HG03066 (cell line): Measurements from ENCODE around the gene ADAMTS3.

Source experiments
- ATAC-seq: cut with Tn5 transposase; IDR thresholded peaks from one replicate; pipeline ENCODE4 v1.9.1; 2021; ENCODE audit warnings: low read depth; ENCODE audit not compliant: unreplicated experiment

Gene ADAMTS3

GRCh38 chr4:72358483-72358882 is 210.5 kb downstream of the ADAMTS3 start:
- ATAC-seq, result no peak

DNA sequence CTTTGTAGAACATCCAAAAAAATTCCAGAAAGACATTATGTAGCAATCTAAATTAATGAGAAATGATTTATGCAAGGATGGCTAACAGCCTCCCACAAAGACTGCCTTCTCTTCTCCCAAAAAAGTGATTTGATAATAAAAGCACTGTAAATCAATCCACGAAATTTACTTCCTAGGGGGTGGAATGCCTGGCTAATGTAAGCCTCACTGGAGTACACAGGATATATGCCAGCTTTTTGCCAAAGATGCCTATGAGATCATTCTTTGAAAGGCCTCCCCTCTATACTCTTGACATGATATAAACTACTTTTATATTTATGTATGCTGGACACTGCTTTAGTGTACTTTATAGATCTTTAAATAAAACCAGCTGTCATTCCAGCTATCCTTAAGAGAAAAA is 211.1 kb downstream of the ADAMTS3 start:
- ATAC-seq, result no peak

DNA sequence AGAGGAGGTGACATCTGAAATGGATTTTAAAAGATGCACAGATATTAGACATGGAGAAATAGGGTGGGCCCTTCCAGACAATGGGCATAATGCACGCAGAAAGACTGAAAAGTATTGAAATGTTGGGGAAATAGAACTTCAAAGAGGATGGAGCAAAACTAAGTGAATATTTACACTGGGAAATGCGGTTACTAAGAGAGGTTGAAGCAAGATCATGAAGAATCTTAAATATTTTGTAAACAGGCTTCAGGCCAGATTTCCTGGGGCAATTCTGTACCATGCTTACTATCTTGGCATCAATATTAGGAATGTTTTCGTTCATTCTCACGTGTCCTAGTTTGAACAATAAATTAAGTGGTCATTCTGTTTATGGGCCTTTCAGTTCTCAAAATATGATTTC is 216.3 kb downstream of the ADAMTS3 start:
- ATAC-seq, result no peak

GRCh38 chr4:72351521-72351920 is 217.5 kb downstream of the ADAMTS3 start:
- no peak for ATAC-seq

DNA sequence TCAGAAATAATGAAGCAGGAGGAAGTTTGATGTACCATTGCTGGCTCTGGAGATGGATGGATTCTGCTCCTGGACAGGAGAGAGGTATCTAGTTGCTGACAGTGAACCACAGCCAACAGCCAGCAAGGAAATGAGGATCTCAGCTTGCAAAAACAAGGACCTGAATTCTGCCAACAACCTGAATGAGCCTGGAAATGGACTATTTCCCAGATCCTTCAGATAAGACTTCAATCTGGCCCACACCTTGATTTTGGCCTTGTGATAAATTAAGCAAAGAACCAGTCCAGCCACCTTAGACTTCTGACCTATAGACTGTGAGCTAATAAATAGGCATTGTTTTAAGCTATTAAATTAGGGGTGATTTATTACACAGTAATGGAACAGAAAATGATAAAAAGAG is 220.3 kb downstream of the ADAMTS3 start:
- ATAC-seq, result no peak

DNA sequence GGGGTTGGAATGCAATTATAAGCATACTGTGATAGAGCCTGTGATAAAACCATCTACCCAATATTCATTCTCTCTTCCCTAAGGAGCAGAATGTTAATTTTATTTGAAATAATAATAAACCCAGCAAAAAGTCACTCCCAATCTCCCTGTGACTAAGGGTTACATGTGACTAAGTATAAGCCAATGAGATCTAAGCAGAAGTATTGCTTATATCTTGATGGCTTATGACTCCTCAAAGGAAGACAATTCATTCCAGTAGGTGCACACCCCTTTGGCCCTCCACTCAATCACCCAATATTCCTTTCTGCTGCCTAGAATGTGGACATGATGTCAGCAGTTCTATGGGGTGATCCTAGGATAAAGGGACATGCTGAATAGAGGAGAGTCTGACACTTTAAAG is 224.6 kb downstream of the ADAMTS3 start:
- ATAC-seq, result no peak

DNA sequence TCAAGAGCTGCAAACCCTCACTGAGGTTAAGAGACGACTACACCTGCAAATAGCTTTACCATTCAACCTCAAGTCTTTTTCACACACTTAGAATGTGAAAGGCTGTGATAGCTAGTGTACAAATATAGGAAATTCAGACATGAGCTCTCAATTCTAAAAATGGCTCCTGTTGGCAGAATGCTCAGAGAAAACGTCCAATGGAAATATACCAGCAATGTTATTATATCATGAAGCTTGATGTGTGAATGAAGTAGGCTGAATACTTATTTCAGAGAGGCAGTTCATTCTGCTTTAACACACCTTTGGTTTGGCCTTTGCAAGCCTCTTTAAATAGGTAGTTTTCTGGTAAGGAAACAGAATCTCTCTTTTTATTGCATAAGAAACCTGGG is 227.6 kb downstream of the ADAMTS3 start:
- ATAC-seq, result no peak

- ATAC-seq, result no peak
Observed at GRCh38 chr4:72340803-72341431, 228.1 kb downstream of the ADAMTS3 start.

GRCh38 chr4:72338060-72338459 is 231.0 kb downstream of the ADAMTS3 start:
- ATAC-seq, result no peak

GRCh38 chr4:72330381-72330780 is 238.6 kb downstream of the ADAMTS3 start:
- no peak for ATAC-seq

DNA sequence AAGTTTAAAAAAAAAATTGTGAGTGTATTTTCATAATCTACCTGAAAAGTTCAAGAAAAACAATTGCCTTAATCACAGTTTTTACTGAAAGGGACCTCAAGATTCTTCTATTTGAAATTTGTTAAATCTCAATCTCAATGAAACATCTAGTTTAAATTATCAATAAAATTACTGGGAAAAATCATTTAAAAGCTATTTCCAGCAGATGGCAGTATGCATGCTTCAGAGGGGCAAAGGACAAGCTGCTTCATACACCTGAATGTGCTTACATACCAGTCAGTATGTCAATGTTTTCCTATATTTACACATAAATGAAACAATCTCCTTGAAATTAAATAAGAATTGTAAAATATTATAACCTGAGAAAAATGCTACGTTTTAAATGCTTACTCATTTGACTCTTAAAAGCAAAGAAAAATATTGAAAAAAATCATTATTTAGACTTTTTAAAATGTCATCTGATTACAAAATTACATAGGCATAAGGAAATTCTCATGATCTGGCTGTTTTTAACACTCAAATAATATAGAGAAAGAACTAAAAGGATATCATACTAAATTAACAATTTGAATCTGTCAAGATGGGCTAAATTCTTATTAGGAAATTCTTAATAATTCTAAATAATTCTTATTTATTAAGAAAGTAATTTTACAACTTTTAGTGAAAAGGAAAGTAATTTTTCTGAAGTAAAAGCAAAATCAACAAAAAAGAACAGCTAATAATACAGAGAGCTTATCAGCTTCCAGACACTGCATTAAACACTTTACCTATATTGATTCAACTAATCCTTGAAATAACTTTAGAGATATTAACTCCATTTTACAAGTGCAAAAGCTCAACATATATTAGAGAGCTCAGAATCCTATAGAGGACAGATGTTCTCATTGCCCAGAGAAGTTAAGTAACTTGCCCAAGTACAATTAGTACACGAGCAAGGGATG is 242.1 kb downstream of the ADAMTS3 start:
- ATAC-seq, result no peak

- no peak for ATAC-seq
Observed at GRCh38 chr4:72325215-72325614, 243.8 kb downstream of the ADAMTS3 start.

GRCh38 chr4:72323227-72323626 is 245.8 kb downstream of the ADAMTS3 start:
- no peak for ATAC-seq

- no peak for ATAC-seq
Observed at GRCh38 chr4:72320223-72320948, 248.6 kb downstream of the ADAMTS3 start.

DNA sequence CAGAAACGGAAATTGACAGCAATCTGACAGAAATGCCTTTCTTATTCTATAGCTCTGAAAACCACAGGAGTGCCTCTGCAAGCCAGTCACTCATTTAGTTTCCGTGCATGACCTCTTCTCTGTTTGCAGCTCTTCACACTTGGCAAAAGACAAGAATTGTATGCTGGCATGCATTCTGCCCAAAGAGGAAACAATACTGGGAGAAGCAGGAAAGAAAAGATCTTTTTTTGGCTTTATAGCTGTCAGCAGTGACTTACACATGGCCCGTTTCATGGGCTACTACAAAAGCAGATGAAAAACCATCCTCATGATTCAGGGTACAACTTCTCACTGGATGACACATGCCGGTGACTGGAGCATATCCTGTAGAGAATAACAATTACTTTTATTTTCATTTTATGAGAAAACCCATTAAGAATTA is 249.4 kb downstream of the ADAMTS3 start:
- no peak for ATAC-seq

- no peak for ATAC-seq
Observed at GRCh38 chr4:72318421-72319170, 250.4 kb downstream of the ADAMTS3 start.

DNA sequence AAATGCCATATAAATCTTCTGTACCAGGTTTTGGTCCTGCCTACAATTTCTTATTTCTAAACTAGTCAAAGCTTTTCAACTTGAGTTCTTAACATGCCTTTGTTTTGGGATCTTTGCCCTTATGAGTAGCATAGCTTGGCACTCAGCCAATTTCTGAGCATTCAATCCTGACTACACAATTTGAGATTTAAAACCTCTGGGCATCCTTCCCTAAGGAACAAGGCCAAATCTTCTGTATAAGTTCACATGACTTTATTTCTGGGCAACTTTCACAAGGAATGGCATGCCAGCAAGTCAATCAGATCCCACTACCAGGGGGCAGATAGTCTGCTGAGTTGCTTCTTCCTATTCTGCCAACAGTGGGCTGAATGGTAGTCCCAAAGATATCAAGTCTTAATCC is 254.2 kb downstream of the ADAMTS3 start:
- no peak for ATAC-seq

GRCh38 chr4:72313121-72313520 is 255.9 kb downstream of the ADAMTS3 start:
- ATAC-seq, result no peak

- no peak for ATAC-seq
Observed at GRCh38 chr4:72312032-72312650, 256.9 kb downstream of the ADAMTS3 start.

GRCh38 chr4:72311291-72311690 is 257.7 kb downstream of the ADAMTS3 start:
- no peak for ATAC-seq
